Neural progenitor cell (in vitro differentiated cells): ENCODE data around the gene ZBTB7B. TPM values are rescaled to one million over a fixed set of nuclear protein-coding genes. Genes with fewer than 3 reads are reported as not detected.
A peak's percentile ranks its signal among the peaks of the same experiment; 100 is the strongest.

ENCODE experiments used
- DNase-seq: peaks from one replicate; pipeline ENCODE4 v3.0.0-alpha.2; 2016; ENCODE audit warnings: low spot score
- H2AFZ ChIP-seq: fragments of 200-600 bp; sonication (generic); replicated peaks from 2 replicates; pipeline ENCODE4 v1.6.1; 2016; ENCODE audit warnings: antibody characterized with exemption
- H3F3A ChIP-seq: fragments of 200-600 bp; sonication (generic); 2 replicates; pipeline ENCODE4 v1.6.1; 2016; ENCODE audit warnings: antibody characterized with exemption, low read depth
- H3K27ac ChIP-seq: fragments of 200-600 bp; sonication (generic); 2 replicates; pipeline ENCODE4 v1.5.1; 2016; ENCODE audit warnings: mild to moderate bottlenecking
- H3K27me3 ChIP-seq: fragments of 200-600 bp; sonication (generic); 2 replicates; pipeline ENCODE4 v1.6.1; 2016; ENCODE audit warnings: mild to moderate bottlenecking, moderate library complexity
- H3K36me3 ChIP-seq: fragments of 200-600 bp; sonication (generic); 2 replicates; pipeline ENCODE4 v1.5.1; 2016
- H3K4me1 ChIP-seq: fragments of 200-600 bp; sonication (generic); 2 replicates; pipeline ENCODE4 v1.6.1; 2016; ENCODE audit warnings: mixed run types
- H3K4me2 ChIP-seq: fragments of 200-600 bp; sonication (generic); 2 replicates; pipeline ENCODE4 v1.6.1; 2016
- H3K4me3 ChIP-seq: fragments of 200-600 bp; sonication (generic); 2 replicates; pipeline ENCODE4 v1.5.1; 2016
- H3K79me2 ChIP-seq: fragments of 200-600 bp; sonication (generic); 2 replicates; pipeline ENCODE4 v1.6.1; 2016; ENCODE audit warnings: low read depth
- H3K9ac ChIP-seq: fragments of 200-600 bp; sonication (generic); 2 replicates; pipeline ENCODE4 v1.6.1; 2016
- H3K9me3 ChIP-seq: fragments of 200-600 bp; sonication (generic); 2 replicates; pipeline ENCODE4 v1.5.1; 2016; ENCODE audit warnings: low read depth
- H4K20me1 ChIP-seq: fragments of 200-600 bp; sonication (generic); 2 replicates; pipeline ENCODE4 v1.6.1; 2016; ENCODE audit warnings: low read depth
- H3K27ac Mint-ChIP-seq: 3 replicates; pipeline ENCODE4 v1.8.0; 2021; ENCODE audit warnings: mixed read lengths
- H3K27me3 Mint-ChIP-seq: 2 replicates; pipeline ENCODE4 v1.8.0; 2022; ENCODE audit warnings: low read depth, mild to moderate bottlenecking, inconsistent platforms, moderate library complexity, mixed read lengths; ENCODE audit not compliant: insufficient read depth
- H3K36me3 Mint-ChIP-seq: 3 replicates; pipeline ENCODE4 v1.8.0; 2021; ENCODE audit warnings: mixed read lengths
- H3K4me1 Mint-ChIP-seq: 3 replicates; pipeline ENCODE4 v1.8.0; 2021; ENCODE audit warnings: mixed read lengths
- H3K4me3 Mint-ChIP-seq: 3 replicates; pipeline ENCODE4 v1.8.0; 2021; ENCODE audit warnings: mild to moderate bottlenecking, moderate library complexity, mixed read lengths
- H3K9me3 Mint-ChIP-seq: 3 replicates; pipeline ENCODE4 v1.8.0; 2020; ENCODE audit warnings: mixed read lengths
- EZH2 ChIP-seq: fragments of 200-600 bp; sonication (generic); IDR thresholded peaks from 2 replicates; pipeline ENCODE4 v1.6.1; 2017; ENCODE audit warnings: antibody characterized with exemption, mild to moderate bottlenecking, moderate library complexity
- EZH2phosphoT487 ChIP-seq: fragments of 200-600 bp; sonication (generic); IDR thresholded peaks from 2 replicates; pipeline ENCODE4 v1.6.1; 2017; ENCODE audit warnings: antibody characterized with exemption
- total RNA-seq: library from RNA; depleted of rRNA; stranded (reverse); fragments of >200 nt; gene quantifications from 2 replicates; pipeline ENCODE4 v1.2.3, GENCODE V29; 2015; ENCODE audit warnings: low replicate concordance
- TF ChIP-seq, protein P1 (sequence below): fragments of 200-600 bp; sonication (generic); IDR thresholded peaks from 2 replicates; pipeline ENCODE4 v1.5.1; 2017; ENCODE audit warnings: antibody characterized with exemption, mild to moderate bottlenecking

ZBTB7B gene
- total RNA-seq, 1 donor from 2014 or later = 4.7 TPM

- Histone ChIP-seq H2AFZ (no peak overlapping the region), H3K27me3 (no peaks in the 10 kb centered on the region), H3K36me3 (peaks cover 2% of the 10 kb centered on the region), H3K27ac (peak overlapping the region; percentile 88), H3K4me1 (peaks cover 46% of the 10 kb centered on the region), H3K4me3 (peak overlapping the region; percentile 64), H3F3A (peaks cover 44% of the 10 kb centered on the region), H3K79me2 (peaks cover 67% of the 10 kb centered on the region), H3K9ac (no peak overlapping the region), H3K9me3 (no peaks in the 10 kb centered on the region), H3K4me2 (peak overlapping the region; percentile 70), H4K20me1 (peaks cover 33% of the 10 kb centered on the region)
- no peak overlapping the region for H3K4me3 Mint-ChIP-seq
- peaks cover 3% of the 10 kb centered on the region for H3K27me3 Mint-ChIP-seq
- H3K9me3 Mint-ChIP-seq = no peaks in the 10 kb centered on the region
- peaks cover 6% of the 10 kb centered on the region for H3K36me3 Mint-ChIP-seq
- peaks cover 44% of the 10 kb centered on the region for H3K4me1 Mint-ChIP-seq
- peak; percentile 94 for DNase-seq
- H3K27ac Mint-ChIP-seq = peak overlapping the region; percentile 92
- TF ChIP-seq EZH2 (no peak), EZH2phosphoT487 (no peak)
- TF ChIP-seq, protein P1, sequence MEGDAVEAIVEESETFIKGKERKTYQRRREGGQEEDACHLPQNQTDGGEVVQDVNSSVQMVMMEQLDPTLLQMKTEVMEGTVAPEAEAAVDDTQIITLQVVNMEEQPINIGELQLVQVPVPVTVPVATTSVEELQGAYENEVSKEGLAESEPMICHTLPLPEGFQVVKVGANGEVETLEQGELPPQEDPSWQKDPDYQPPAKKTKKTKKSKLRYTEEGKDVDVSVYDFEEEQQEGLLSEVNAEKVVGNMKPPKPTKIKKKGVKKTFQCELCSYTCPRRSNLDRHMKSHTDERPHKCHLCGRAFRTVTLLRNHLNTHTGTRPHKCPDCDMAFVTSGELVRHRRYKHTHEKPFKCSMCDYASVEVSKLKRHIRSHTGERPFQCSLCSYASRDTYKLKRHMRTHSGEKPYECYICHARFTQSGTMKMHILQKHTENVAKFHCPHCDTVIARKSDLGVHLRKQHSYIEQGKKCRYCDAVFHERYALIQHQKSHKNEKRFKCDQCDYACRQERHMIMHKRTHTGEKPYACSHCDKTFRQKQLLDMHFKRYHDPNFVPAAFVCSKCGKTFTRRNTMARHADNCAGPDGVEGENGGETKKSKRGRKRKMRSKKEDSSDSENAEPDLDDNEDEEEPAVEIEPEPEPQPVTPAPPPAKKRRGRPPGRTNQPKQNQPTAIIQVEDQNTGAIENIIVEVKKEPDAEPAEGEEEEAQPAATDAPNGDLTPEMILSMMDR = no peak
These were observed 29.9 kb upstream of the ZBTB7B start for GRCh38 chr1:154972517-154973343.

GRCh38 chr1:154973344-154974101 is 29.1 kb upstream of the ZBTB7B start:
- Histone ChIP-seq H3K9me3 (no peaks in the 10 kb centered on the region), H3K4me1 (peaks cover 46% of the 10 kb centered on the region), H3K4me2 (peak overlapping the region; percentile 70), H4K20me1 (peaks cover 37% of the 10 kb centered on the region), H3F3A (peaks cover 49% of the 10 kb centered on the region), H3K27me3 (no peaks in the 10 kb centered on the region), H2AFZ (peak overlapping the region; percentile 88), H3K36me3 (peaks cover 9% of the 10 kb centered on the region), H3K9ac (no peak overlapping the region), H3K27ac (peak overlapping the region; percentile 88), H3K4me3 (peak overlapping the region; percentile 64), H3K79me2 (peaks cover 71% of the 10 kb centered on the region)
- Mint-ChIP-seq H3K4me1 (peaks cover 38% of the 10 kb centered on the region), H3K9me3 (no peaks in the 10 kb centered on the region), H3K4me3 (no peak overlapping the region), H3K27me3 (peaks cover 3% of the 10 kb centered on the region), H3K27ac (no peak overlapping the region), H3K36me3 (peaks cover 3% of the 10 kb centered on the region)
- TF ChIP-seq, protein P1 = peak; percentile 14
- no peak for TF ChIP-seq EZH2
- DNase-seq = peak; percentile 97

DNA sequence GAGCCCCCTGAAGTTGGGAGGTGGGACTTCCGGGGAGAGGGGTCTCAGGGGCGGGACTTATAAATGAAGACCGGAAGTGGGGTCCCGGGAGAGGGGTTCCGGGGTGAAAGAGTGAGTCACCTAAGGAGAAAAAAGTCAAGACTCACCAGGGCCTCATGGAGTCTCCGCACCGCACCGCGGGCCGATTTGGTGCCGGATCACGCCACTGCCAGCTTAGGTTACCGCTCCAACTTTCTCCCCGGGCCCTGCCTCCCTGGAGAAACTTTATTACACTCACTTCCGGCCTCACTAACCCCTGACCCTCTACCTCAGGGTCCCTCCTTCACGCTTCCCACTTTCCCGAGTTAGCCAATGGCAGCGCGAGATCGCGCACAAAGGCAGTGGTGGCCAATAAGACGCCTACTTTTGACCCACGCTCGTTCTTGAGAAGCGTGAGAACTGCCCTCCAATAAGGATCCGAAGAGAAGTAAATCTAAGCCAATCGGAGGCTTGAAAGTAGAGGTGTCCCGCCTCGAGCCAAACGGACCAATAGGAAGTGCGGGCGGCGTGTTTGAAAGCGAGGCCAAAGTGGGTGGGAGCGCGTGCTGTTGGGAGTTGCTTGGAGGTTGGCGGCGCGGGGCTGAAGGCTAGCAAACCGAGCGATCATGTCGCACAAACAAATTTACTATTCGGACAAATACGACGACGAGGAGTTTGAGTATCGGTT is 28.3 kb upstream of the ZBTB7B start, which contains the start of gene CKS1B:
Gene CKS1B, plus strand, starts transcription at position 580 of the 706 bp plus-strand sequence. Its CDS starts 65 bp downstream, at position 645.
- DNase-seq = peak; percentile 99
- Histone ChIP-seq H3K4me3 (peak within 1 kb of the TSS; percentile 64), H3K36me3 (peaks cover 10% of the 10 kb centered on the region), H3K9me3 (no peaks in the 10 kb centered on the region), H2AFZ (peak within 1 kb of the TSS; percentile 88), H3K4me2 (peak within 1 kb of the TSS; percentile 84), H3K27me3 (no peaks in the 10 kb centered on the region), H3K79me2 (peaks cover 68% of the 10 kb centered on the region), H3K4me1 (peaks cover 38% of the 10 kb centered on the region), H4K20me1 (peaks cover 29% of the 10 kb centered on the region), H3F3A (peaks cover 49% of the 10 kb centered on the region), H3K27ac (peak within 1 kb of the TSS; percentile 88), H3K9ac (peak within 1 kb of the TSS; percentile 28)
- peaks cover 6% of the 10 kb centered on the region for H3K36me3 Mint-ChIP-seq
- no peak within 1 kb of the TSS for H3K27ac Mint-ChIP-seq
- H3K27me3 Mint-ChIP-seq = peaks cover 3% of the 10 kb centered on the region
- no peak within 1 kb of the TSS for H3K4me3 Mint-ChIP-seq
- TF ChIP-seq EZH2phosphoT487 = no peak
- no peak for TF ChIP-seq EZH2
- TF ChIP-seq, protein P1 = no peak
- H3K9me3 Mint-ChIP-seq = no peaks in the 10 kb centered on the region
- peaks cover 31% of the 10 kb centered on the region for H3K4me1 Mint-ChIP-seq
